Thymus (tissue), 14 donors: ENCODE data around the gene SIT1. TPM values are rescaled to one million over a fixed set of nuclear protein-coding genes. Genes with fewer than 3 reads are reported as not detected.

Experiments used
- DNase-seq, 9 donors: peaks; one replicate each; pipeline ENCODE4 v3.0.0-alpha.2; 2013; ENCODE audit warnings: low spot score in 9 of 9, low read depth in 6 of 9, missing footprints in 1 of 9
- H3K27ac ChIP-seq, 2 donors: one replicate each; pipeline ENCODE4 v1.5.1; 2013; ENCODE audit warnings: control low read depth in 1 of 2, low read depth in 1 of 2, low read length in 1 of 2, mild to moderate bottlenecking in 1 of 2, moderate library complexity in 1 of 2
- H3K27me3 ChIP-seq, 2 donors: one replicate each; pipeline ENCODE4 v1.5.1; 2013; ENCODE audit warnings: low read length in 1 of 2; ENCODE audit not compliant: control insufficient read depth in 2 of 2, insufficient read depth in 1 of 2
- H3K36me3 ChIP-seq, 2 donors: one replicate each; pipeline ENCODE4 v1.5.1; 2013; ENCODE audit warnings: low read length in 1 of 2, mild to moderate bottlenecking in 1 of 2, moderate library complexity in 1 of 2; ENCODE audit not compliant: control insufficient read depth in 2 of 2, insufficient read depth in 2 of 2
- H3K4me1 ChIP-seq, 2 donors: one replicate each; pipeline ENCODE4 v1.5.1; 2013; ENCODE audit warnings: low read length in 2 of 2; ENCODE audit not compliant: control insufficient read depth in 2 of 2, insufficient read depth in 2 of 2
- H3K4me3 ChIP-seq, 2 donors: one replicate each; pipeline ENCODE4 v1.5.1; 2013; ENCODE audit warnings: low read length in 2 of 2, control low read depth in 1 of 2, mild to moderate bottlenecking in 1 of 2
- H3K9me3 ChIP-seq, 2 donors: one replicate each; pipeline ENCODE4 v1.5.1; 2013; ENCODE audit warnings: low read length in 1 of 2, mild to moderate bottlenecking in 1 of 2; ENCODE audit not compliant: control insufficient read depth in 2 of 2, insufficient read depth in 1 of 2
- whole genome bisulfite sequencing: extraction: QIAGEN DNeasy Blood & Tissue Kit; methylation state at CpG from one replicate; pipeline ENCODE4 v1.1.7; 2013; 5-methylcytosine and 5-hydroxymethylcytosine counted together
- long read RNA-seq, 10 donors: transcript quantifications; one replicate each; lab custom pipeline, GENCODE V29; 2026
- polyA plus RNA-seq: library from polyadenylated mRNA; stranded (reverse); fragments of 200-250 nt; gene quantifications from one replicate; pipeline ENCODE4 v1.2.3, GENCODE V29; 2013
- total RNA-seq: library from RNA; stranded (reverse); fragments of 120-200 nt; gene quantifications from one replicate; pipeline ENCODE4 v1.2.4, GENCODE V29; 2013
- donor health status: healthy.

Gene SIT1
- total RNA-seq (174 TPM), polyA plus RNA-seq (42.2 TPM)
- long read RNA-seq, donor 1, transcript SIT1-201 (5 exons, 1,231 nt), result major isoform, 13 of 20 reads
- long read RNA-seq, donor 1, partial matches to known transcripts, result 5 of 20 reads
- long read RNA-seq, donor 1, other reads (novel, unspliced or antisense), result 0 of 20 reads
- long read RNA-seq, donor 2, result 0 reads
- long read RNA-seq, donor 3, transcript SIT1-202 (4 exons, 933 nt), result minor isoform, 7 of 253 reads
- long read RNA-seq, donor 3, transcript SIT1-203 (3 exons, 890 nt), result minor isoform, 24 of 253 reads
- long read RNA-seq, donor 3, transcript SIT1-201 (5 exons, 1,231 nt), result major isoform, 151 of 253 reads
- long read RNA-seq, donor 3, partial matches to known transcripts, result 61 of 253 reads
- long read RNA-seq, donor 3, other reads (novel, unspliced or antisense), result 10 of 253 reads
- long read RNA-seq, donor 4, transcript SIT1-203 (3 exons, 890 nt), result minor isoform, 6 of 71 reads
- long read RNA-seq, donor 4, transcript SIT1-201 (5 exons, 1,231 nt), result major isoform, 42 of 71 reads
- long read RNA-seq, donor 4, partial matches to known transcripts, result 20 of 71 reads
- long read RNA-seq, donor 4, other reads (novel, unspliced or antisense), result 0 of 71 reads
- long read RNA-seq, donor 5, transcript SIT1-202 (4 exons, 933 nt), result minor isoform, 9 of 185 reads
- long read RNA-seq, donor 5, transcript SIT1-201 (5 exons, 1,231 nt), result major isoform, 112 of 185 reads
- long read RNA-seq, donor 5, transcript SIT1-203 (3 exons, 890 nt), result minor isoform, 22 of 185 reads
- long read RNA-seq, donor 5, partial matches to known transcripts, result 33 of 185 reads
- long read RNA-seq, donor 5, other reads (novel, unspliced or antisense), result 9 of 185 reads
- long read RNA-seq, donor 6, transcript SIT1-203 (3 exons, 890 nt), result minor isoform, 7 of 93 reads
- long read RNA-seq, donor 6, transcript SIT1-201 (5 exons, 1,231 nt), result major isoform, 66 of 93 reads
- long read RNA-seq, donor 6, partial matches to known transcripts, result 11 of 93 reads
- long read RNA-seq, donor 6, other reads (novel, unspliced or antisense), result 6 of 93 reads
- long read RNA-seq, donor 7, transcript SIT1-201 (5 exons, 1,231 nt), result major isoform, 68 of 105 reads
- long read RNA-seq, donor 7, transcript SIT1-203 (3 exons, 890 nt), result minor isoform, 7 of 105 reads
- long read RNA-seq, donor 7, partial matches to known transcripts, result 23 of 105 reads
- long read RNA-seq, donor 7, other reads (novel, unspliced or antisense), result 5 of 105 reads
- long read RNA-seq, donor 8, transcript SIT1-201 (5 exons, 1,231 nt), result major isoform, 28 of 38 reads
- long read RNA-seq, donor 8, partial matches to known transcripts, result 8 of 38 reads
- long read RNA-seq, donor 8, other reads (novel, unspliced or antisense), result 0 of 38 reads
- long read RNA-seq, donor 9, transcript SIT1-201 (5 exons, 1,231 nt), result major isoform, 39 of 72 reads
- long read RNA-seq, donor 9, transcript SIT1-203 (3 exons, 890 nt), result minor isoform, 12 of 72 reads
- long read RNA-seq, donor 9, partial matches to known transcripts, result 18 of 72 reads
- long read RNA-seq, donor 9, other reads (novel, unspliced or antisense), result 0 of 72 reads
- long read RNA-seq, donor 10, transcript SIT1-203 (3 exons, 890 nt), result minor isoform, 8 of 78 reads
- long read RNA-seq, donor 10, transcript SIT1-201 (5 exons, 1,231 nt), result major isoform, 56 of 78 reads
- long read RNA-seq, donor 10, partial matches to known transcripts, result 13 of 78 reads
- long read RNA-seq, donor 10, other reads (novel, unspliced or antisense), result 0 of 78 reads

DNA sequence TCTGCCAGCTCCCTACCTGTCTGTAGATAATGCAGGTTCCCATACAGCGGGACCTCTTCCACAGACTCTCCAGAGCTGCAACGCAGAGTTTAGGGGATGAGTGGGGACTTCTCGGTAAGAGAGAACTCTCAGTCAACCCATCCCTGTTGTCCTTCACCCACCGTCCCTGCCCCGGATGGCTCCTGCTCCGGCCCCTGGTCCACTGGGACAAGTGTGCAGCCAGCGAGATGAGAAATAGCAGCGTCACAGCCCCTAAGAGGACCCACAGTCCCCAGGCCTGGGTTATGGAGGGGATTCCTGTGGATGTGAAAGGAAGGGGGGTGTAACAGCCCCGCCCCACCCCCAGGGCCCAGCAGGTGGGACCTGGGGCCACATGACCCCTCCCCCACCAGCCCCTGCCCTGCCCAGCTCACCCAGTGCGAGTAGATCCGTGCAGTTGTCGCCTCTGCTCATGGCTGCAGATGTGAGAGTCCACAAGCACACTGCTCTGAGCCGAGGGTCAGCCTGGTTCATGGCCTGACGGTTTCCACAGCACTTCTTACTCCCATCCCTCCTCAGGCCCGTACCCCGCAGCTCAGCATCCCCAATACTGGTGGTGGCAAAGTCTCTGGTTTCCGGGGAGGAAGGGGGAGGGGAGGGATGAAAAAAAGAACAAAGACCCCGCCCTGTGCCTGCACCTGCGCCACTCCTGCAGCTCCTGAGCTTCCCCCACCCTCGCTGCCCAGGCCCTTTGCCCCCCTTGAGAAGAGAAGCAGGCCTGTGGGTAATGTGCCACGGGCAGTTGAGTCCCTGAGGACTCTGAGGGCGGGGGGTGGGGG, at the start of gene SIT1:
Gene SIT1 (minus strand): TSS at position 591 of the 818 bp plus-strand sequence. CDS start 78 bp downstream, at position 513.
- WGBS, result 45% methylated on average over 22 of the region's 22 CpGs
- Histone ChIP-seq H3K27me3 (no peaks in the 10 kb centered on the region), H3K4me3 (peak within 1 kb of the TSS; percentile 65 to 75), H3K9me3 (no peaks in the 10 kb centered on the region), H3K36me3 (peaks cover 0 to 8% of the 10 kb centered on the region in 2 donors), H3K27ac (peak within 1 kb of the TSS; percentile 98 to 99), H3K4me1 (peaks cover 45 to 65% of the 10 kb centered on the region in 2 donors)
- DNase-seq, result peak in 8 of 9 donors; percentile 68 to 92 (median 79)

- no peaks in the 10 kb centered on the region for H3K4me1 ChIP-seq
- H3K27me3 ChIP-seq, result no peaks in the 10 kb centered on the region
- 97% methylated on average over 11 of the region's 11 CpGs for WGBS
- no peak for DNase-seq
- no peaks in the 10 kb centered on the region for H3K9me3 ChIP-seq
- H3K36me3 ChIP-seq, result peaks cover 83 to 95% of the 10 kb centered on the region in 2 donors
- no peak overlapping the region for H3K4me3 ChIP-seq
- no peak overlapping the region for H3K27ac ChIP-seq
Observed at GRCh38 chr9:35700031-35700430, 49.3 kb upstream of the SIT1 start.

- 98% methylated on average over 5 of the region's 5 CpGs for WGBS
- H3K4me1 ChIP-seq, result no peaks in the 10 kb centered on the region
- H3K4me3 ChIP-seq, result no peak overlapping the region
- peaks cover 65 to 77% of the 10 kb centered on the region in 2 donors for H3K36me3 ChIP-seq
- no peaks in the 10 kb centered on the region for H3K9me3 ChIP-seq
- no peaks in the 10 kb centered on the region for H3K27me3 ChIP-seq
- DNase-seq, result no peak
- no peak overlapping the region for H3K27ac ChIP-seq
Observed at GRCh38 chr9:35698231-35698630, 47.5 kb upstream of the SIT1 start.

- H3K4me3 ChIP-seq, result no peak overlapping the region
- H3K9me3 ChIP-seq, result no peaks in the 10 kb centered on the region
- H3K36me3 ChIP-seq, result peaks cover 58 to 69% of the 10 kb centered on the region in 2 donors
- no peak for DNase-seq
- no peaks in the 10 kb centered on the region for H3K27me3 ChIP-seq
- no peaks in the 10 kb centered on the region for H3K4me1 ChIP-seq
- WGBS, result 98% methylated on average over 14 of the region's 14 CpGs
- no peak overlapping the region for H3K27ac ChIP-seq
Observed at GRCh38 chr9:35697486-35697885, 46.8 kb upstream of the SIT1 start.

- DNase-seq, result peak in 5 of 9 donors; percentile 27 to 61 (median 48)
- peaks cover 52 to 62% of the 10 kb centered on the region in 2 donors for H3K36me3 ChIP-seq
Observed at GRCh38 chr9:35696520-35697215, 45.9 kb upstream of the SIT1 start.

GRCh38 chr9:35695943-35696401, 45.2 kb upstream of the SIT1 start:
- peaks cover 2 to 7% of the 10 kb centered on the region in 2 donors for H3K4me1 ChIP-seq
- 98% methylated on average over 3 of the region's 3 CpGs for WGBS
- DNase-seq, result no peak
- peaks cover 0 to 5% of the 10 kb centered on the region in 2 donors for H3K27me3 ChIP-seq
- no peak overlapping the region for H3K4me3 ChIP-seq
- peaks cover 45 to 55% of the 10 kb centered on the region in 2 donors for H3K36me3 ChIP-seq
- H3K9me3 ChIP-seq, result no peaks in the 10 kb centered on the region
- H3K27ac ChIP-seq, result no peak overlapping the region

More at GRCh38 chr9:35696520-35697215, 45.9 kb upstream of the SIT1 start:
- peak overlapping the region in 1 of 2 donors; percentile 21 for H3K27ac ChIP-seq
- no peaks in the 10 kb centered on the region for H3K9me3 ChIP-seq
- H3K4me3 ChIP-seq, result no peak overlapping the region
- no peaks in the 10 kb centered on the region for H3K27me3 ChIP-seq
- H3K4me1 ChIP-seq, result no peaks in the 10 kb centered on the region
- 61% methylated on average over 9 of the region's 9 CpGs for WGBS

- 95% methylated on average over 13 of the region's 13 CpGs for WGBS
- H3K9me3 ChIP-seq, result no peaks in the 10 kb centered on the region
- DNase-seq, result no peak
- peaks cover 0 to 29% of the 10 kb centered on the region in 2 donors for H3K27me3 ChIP-seq
- H3K36me3 ChIP-seq, result peaks cover 7 to 13% of the 10 kb centered on the region in 2 donors
- H3K4me3 ChIP-seq, result no peak overlapping the region
- peaks cover 2 to 44% of the 10 kb centered on the region in 2 donors for H3K4me1 ChIP-seq
- no peak overlapping the region for H3K27ac ChIP-seq
Observed at GRCh38 chr9:35691757-35692301, 41.1 kb upstream of the SIT1 start.
